Stimulated activated CD4-positive, alpha-beta T cell treated with anti-CD3 and anti-CD28 coated beads, Interleukin-15, amount 100 ng/mL, for 24 hours (primary cell): ENCODE results near the gene NEDD8.

Experiments
- DNase-seq: peaks from one replicate; pipeline ENCODE4 v3.0.0-alpha.2; 2020

NEDD8 gene

GRCh38 chr14:24194186-24194872, 37.8 kb downstream of the NEDD8 start:
- no peak for DNase-seq

GRCh38 chr14:24192933-24193332, 39.2 kb downstream of the NEDD8 start:
- no peak for DNase-seq

GRCh38 chr14:24190416-24190815, 41.8 kb downstream of the NEDD8 start:
- DNase-seq = no peak

- DNase-seq = no peak
Measured at GRCh38 chr14:24189460-24189859, 42.7 kb downstream of the NEDD8 start.

- no peak for DNase-seq
Measured at GRCh38 chr14:24189059-24189375, 43.1 kb downstream of the NEDD8 start.

GRCh38 chr14:24188251-24189058, 43.7 kb downstream of the NEDD8 start, which contains the start of gene IPO4:
IPO4 (minus strand) TSS chr14:24188816; CDS start chr14:24188787, 29 bp downstream.
- peak; percentile 97 for DNase-seq

GRCh38 chr14:24187539-24187915, 44.6 kb downstream of the NEDD8 start:
- DNase-seq = no peak

GRCh38 chr14:24186831-24187538, 45.2 kb downstream of the NEDD8 start:
- DNase-seq = no peak

GRCh38 chr14:24185741-24186140, 46.4 kb downstream of the NEDD8 start:
- no peak for DNase-seq

GRCh38 chr14:24185026-24185425, 47.1 kb downstream of the NEDD8 start:
- DNase-seq = no peak

- DNase-seq = no peak
Measured at GRCh38 chr14:24184104-24184970, 47.8 kb downstream of the NEDD8 start.

GRCh38 chr14:24183014-24183481, 49.1 kb downstream of the NEDD8 start:
- no peak for DNase-seq

GRCh38 chr14:24182110-24182882, 49.9 kb downstream of the NEDD8 start:
- no peak for DNase-seq

- no peak for DNase-seq
Measured at GRCh38 chr14:24181371-24182077, 50.6 kb downstream of the NEDD8 start.

- no peak for DNase-seq
Measured at GRCh38 chr14:24179961-24180796, 52.0 kb downstream of the NEDD8 start.

GRCh38 chr14:24179294-24179960, 52.7 kb downstream of the NEDD8 start:
- DNase-seq = no peak

GRCh38 chr14:24178399-24179178, 53.6 kb downstream of the NEDD8 start:
- DNase-seq = no peak

GRCh38 chr14:24177891-24178290, 54.3 kb downstream of the NEDD8 start:
- DNase-seq = no peak
